Bronchial epithelial cell (primary cell): Measurements from ENCODE around the gene TCFL5. TPM values are rescaled to one million over a fixed set of nuclear protein-coding genes. Genes with fewer than 3 reads are reported as not detected.

Source experiments
- DNase-seq: peaks from one replicate; pipeline ENCODE4 v3.0.0-alpha.2; 2010; ENCODE audit warnings: low read depth
- FAIRE-seq: peaks from 2 replicates; lab custom pipeline; 2011; peaks lifted over from hg19 to GRCh38; lab: Jason Lieb, UNC
- H3K27me3 ChIP-seq: 2 replicates; pipeline ENCODE4 v1.5.1; 2011; ENCODE audit warnings: low read length; ENCODE audit not compliant: control insufficient read depth, insufficient read depth
- H3K36me3 ChIP-seq: 2 replicates; pipeline ENCODE4 v1.5.1; 2011; ENCODE audit warnings: low read length; ENCODE audit not compliant: control insufficient read depth, insufficient read depth
- H3K4me3 ChIP-seq: 2 replicates; pipeline ENCODE4 v1.5.1; 2011; ENCODE audit warnings: mild to moderate bottlenecking, low read depth, low read length, control low read depth
- total RNA-seq: library from RNA; depleted of rRNA; stranded (reverse); fragments of >200 nt; gene quantifications from 2 replicates; pipeline ENCODE4 v1.2.1, GENCODE V29; 2014
- TF ChIP-seq, protein P1 (sequence below): IDR thresholded peaks from 2 replicates; pipeline ENCODE4 v1.5.1; 2011; ENCODE audit warnings: mild to moderate bottlenecking, moderate library complexity, low read length, control low read depth, inconsistent platforms; ENCODE audit not compliant: insufficient read depth, severe bottlenecking

Gene TCFL5
- total RNA-seq, 1 donor from 2014 or later: 14.5 TPM

DNA sequence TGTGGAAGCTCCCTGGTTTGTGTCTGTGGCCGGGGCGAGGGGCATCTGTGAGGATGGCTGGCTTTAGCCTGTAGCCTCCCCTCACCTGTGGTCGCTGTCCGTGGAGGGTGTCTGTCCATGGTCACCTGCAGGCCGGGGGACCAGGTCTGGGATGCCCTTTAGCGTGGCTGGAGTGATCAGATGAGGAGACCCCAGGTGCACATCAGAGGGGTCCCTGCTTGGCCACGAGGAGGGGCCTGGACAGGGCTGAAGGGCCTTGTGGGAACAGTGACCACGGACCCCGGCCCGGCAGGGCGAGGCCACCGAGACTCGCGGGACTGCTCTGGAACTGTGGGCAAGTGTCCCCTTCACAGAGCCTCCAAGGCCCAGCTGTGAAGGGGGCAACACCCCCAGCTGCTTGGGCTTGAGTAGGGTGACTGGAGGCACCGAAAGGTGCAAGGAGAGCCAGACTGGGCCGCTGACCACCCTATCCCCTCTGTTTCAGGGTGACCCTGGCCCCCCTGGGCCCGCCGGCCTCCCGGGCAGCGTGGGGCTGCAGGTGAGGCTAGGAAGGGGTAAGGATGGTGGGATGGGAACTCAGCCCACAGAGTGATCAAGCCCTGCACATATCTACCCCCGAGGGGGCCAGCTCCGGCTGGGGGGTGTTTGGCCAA lies 36.2 kb downstream of the TCFL5 start:
- no peaks in the 10 kb centered on the region for H3K36me3 ChIP-seq
- no peaks in the 10 kb centered on the region for H3K27me3 ChIP-seq
- DNase-seq: no peak
- no peak overlapping the region for H3K4me3 ChIP-seq
- TF ChIP-seq, protein P1, sequence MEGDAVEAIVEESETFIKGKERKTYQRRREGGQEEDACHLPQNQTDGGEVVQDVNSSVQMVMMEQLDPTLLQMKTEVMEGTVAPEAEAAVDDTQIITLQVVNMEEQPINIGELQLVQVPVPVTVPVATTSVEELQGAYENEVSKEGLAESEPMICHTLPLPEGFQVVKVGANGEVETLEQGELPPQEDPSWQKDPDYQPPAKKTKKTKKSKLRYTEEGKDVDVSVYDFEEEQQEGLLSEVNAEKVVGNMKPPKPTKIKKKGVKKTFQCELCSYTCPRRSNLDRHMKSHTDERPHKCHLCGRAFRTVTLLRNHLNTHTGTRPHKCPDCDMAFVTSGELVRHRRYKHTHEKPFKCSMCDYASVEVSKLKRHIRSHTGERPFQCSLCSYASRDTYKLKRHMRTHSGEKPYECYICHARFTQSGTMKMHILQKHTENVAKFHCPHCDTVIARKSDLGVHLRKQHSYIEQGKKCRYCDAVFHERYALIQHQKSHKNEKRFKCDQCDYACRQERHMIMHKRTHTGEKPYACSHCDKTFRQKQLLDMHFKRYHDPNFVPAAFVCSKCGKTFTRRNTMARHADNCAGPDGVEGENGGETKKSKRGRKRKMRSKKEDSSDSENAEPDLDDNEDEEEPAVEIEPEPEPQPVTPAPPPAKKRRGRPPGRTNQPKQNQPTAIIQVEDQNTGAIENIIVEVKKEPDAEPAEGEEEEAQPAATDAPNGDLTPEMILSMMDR: no peak
- FAIRE-seq: no peak

DNA sequence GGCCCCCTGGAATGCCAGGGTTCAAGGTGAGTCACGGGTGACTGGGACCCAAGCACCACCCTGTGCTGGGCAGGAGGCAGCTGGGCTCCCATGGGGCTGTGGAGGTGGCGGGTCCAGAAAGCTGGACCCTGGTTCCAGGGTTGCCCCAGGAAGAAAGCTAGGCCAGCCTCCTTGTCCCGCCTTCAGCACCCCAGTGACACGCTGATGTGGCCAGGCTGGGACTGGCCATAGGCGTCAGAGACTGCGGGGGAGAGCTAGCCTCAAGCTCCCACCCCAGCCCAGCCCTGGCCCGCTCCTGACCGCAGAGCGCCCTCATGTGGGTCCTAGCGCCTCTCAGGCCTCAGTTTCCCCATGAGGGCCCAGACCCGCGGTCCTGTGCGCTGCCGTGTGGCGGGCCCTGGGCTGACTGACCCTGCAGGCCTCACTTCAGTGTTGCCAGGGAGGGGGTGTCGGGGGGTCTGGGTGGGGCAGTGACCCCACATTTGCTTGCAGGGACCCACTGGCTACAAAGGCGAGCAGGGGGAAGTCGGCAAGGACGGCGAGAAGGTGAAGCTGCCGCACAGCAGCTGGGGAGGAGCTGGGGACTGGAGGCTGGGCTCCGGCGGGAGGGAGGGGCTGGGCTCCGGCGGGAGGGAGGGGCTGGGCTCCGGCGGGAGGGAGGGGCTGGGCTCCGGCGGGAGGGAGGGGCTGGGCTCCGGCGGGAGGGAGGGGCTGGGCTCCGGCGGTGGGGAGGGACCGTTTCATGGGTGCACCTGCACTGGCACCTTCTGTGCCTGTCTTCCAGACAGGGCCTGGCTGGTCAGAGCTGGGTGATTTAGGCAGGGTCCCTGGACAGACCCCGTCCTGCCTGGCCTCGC lies 36.9 kb downstream of the TCFL5 start:
- Histone ChIP-seq H3K27me3 (no peaks in the 10 kb centered on the region), H3K36me3 (no peaks in the 10 kb centered on the region), H3K4me3 (no peak overlapping the region)
- no peak for DNase-seq
- TF ChIP-seq, protein P1: no peak
- no peak for FAIRE-seq

DNA sequence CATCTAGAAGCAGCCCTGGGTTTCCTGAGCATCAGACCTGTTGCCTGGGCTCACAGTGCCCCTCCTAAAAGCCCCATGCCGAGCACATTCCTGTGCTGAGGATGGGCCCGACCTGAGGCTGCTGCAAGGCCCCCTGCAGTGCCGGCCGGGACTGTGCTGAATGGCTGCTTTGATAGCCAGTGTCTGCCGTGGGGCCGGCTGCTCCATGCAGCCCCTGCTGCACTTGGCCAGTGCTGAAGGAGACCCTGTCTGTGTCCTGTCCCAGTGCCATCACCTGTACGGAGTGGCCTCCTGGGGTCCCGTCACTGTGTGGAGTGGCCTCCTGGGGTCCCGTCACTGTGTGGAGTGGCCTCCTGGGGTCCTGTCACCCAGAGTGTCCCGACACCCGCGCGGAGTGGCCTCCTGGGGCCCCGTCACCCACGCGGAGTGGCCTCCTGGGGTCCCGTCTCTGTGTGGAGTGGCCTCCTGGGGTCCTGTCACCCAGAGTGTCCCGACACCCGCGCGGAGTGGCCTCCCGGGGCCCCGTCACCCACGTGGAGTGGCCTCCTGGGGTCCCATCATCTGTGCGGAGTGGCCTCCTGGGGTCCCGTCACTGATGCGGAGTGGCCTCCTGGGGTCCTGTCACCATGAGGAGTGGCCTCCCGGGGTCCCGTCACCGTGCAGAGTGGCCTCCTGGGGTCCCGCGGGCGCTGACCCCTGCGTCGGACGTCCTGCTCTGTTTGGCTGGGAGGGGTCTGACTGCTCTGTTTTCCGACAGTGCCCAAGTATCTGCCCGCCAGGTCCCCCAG lies 37.7 kb downstream of the TCFL5 start:
- Histone ChIP-seq H3K4me3 (no peak overlapping the region), H3K36me3 (no peaks in the 10 kb centered on the region), H3K27me3 (no peaks in the 10 kb centered on the region)
- DNase-seq (no peak), FAIRE-seq (no peak)
- TF ChIP-seq, protein P1: no peak

DNA sequence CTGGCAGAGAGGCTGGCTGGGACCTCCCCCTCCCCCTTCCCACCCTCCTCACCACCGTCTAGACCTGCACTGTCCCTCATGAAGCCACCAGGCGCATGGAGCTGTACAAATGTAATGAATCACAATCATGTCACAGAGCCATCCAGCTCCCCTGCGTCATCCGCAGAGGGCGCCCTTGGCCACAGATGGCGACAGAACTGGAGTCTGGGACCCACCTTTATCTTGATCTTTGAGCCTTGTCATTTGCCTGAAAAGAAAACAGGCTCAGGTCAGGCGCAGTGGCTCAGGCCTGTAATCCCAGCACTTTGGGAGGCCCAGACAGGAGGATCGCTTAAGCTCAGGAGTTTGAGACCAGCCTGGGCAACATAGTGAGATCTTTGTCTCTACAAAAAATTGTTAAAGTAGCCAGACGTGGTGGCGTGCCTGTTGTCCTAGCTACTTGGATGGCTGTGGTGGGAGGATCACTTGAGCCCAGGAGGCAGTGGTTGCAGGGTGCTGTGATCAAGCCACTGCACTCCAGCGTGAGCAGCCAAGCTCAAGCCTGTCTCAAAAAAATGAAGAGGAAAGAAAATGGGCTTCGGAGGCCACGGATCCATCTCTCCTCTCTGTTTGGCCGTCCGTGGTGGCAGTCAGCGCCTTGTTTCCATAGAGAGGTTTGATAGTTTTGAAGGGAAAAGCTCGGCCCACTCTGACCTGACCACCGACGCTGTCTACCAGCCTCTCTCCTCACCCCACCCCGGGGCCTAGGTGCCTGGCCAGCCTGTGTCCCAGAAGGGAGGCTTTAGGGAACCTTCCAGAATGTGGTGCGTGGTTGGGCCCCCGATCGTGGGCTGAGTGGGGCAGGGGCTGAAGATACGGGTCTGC lies 38.6 kb downstream of the TCFL5 start:
- peak; percentile 58 for FAIRE-seq

More for the DNA sequence above, 38.6 kb downstream of the TCFL5 start:
- TF ChIP-seq, protein P1: peak; percentile 39
- DNase-seq: peak; percentile 31
- Histone ChIP-seq H3K27me3 (peaks cover 2% of the 10 kb centered on the region), H3K36me3 (no peaks in the 10 kb centered on the region), H3K4me3 (no peak overlapping the region)
